Activated T-cell treated with anti-CD3 and anti-CD28 coated beads, Interleukin-2, amount 50 U/mL, for 72 hours (primary cell): ENCODE measurements around the gene ETV5. TPM values are rescaled to one million over a fixed set of nuclear protein-coding genes. Genes with fewer than 3 reads are reported as not detected.

ENCODE experiments used
- ATAC-seq, 2 donors: fragments of 150-1000 bp; cut with Tn5 transposase; replicated peaks in 1 of 2; 2 replicates each; pipeline ENCODE4 v1.10.0; 2021; ENCODE audit warnings: moderate library complexity in 2 of 2, mild to moderate bottlenecking in 1 of 2
- DNase-seq, 2 donors: peaks; one replicate each; pipeline ENCODE4 v3.0.0; 2021 to 2022; ENCODE audit warnings: mixed read lengths in 1 of 2
- H3K27ac Mint-ChIP-seq: one replicate; pipeline ENCODE4 v1.8.0; 2022; ENCODE audit warnings: mild to moderate bottlenecking, moderate library complexity, mixed read lengths
- H3K27me3 Mint-ChIP-seq: one replicate; pipeline ENCODE4 v1.8.0; 2022; ENCODE audit warnings: low read depth, mixed read lengths
- H3K36me3 Mint-ChIP-seq, 2 donors: one replicate each; pipeline ENCODE4 v1.8.0; 2022; ENCODE audit warnings: mixed read lengths in 2 of 2, mild to moderate bottlenecking in 1 of 2; ENCODE audit not compliant: insufficient read depth in 2 of 2
- H3K4me1 Mint-ChIP-seq: one replicate; pipeline ENCODE4 v1.8.0; 2022; ENCODE audit warnings: low read depth, mixed read lengths
- H3K4me3 Mint-ChIP-seq, 2 donors: one replicate each; pipeline ENCODE4 v1.8.0; 2022; ENCODE audit warnings: mild to moderate bottlenecking in 2 of 2, mixed read lengths in 2 of 2, moderate library complexity in 2 of 2
- H3K9me3 Mint-ChIP-seq, 2 donors: one replicate each; pipeline ENCODE4 v1.8.0; 2022; ENCODE audit warnings: mixed read lengths in 2 of 2
- total RNA-seq, 2 donors: library from RNA; stranded (reverse); gene quantifications; one replicate each; pipeline ENCODE4 v1.2.3, GENCODE V29; 2022

The ETV5 gene
- total RNA-seq, 2 donors from 2014 or later, result 2.9 to 3.4 TPM

DNA sequence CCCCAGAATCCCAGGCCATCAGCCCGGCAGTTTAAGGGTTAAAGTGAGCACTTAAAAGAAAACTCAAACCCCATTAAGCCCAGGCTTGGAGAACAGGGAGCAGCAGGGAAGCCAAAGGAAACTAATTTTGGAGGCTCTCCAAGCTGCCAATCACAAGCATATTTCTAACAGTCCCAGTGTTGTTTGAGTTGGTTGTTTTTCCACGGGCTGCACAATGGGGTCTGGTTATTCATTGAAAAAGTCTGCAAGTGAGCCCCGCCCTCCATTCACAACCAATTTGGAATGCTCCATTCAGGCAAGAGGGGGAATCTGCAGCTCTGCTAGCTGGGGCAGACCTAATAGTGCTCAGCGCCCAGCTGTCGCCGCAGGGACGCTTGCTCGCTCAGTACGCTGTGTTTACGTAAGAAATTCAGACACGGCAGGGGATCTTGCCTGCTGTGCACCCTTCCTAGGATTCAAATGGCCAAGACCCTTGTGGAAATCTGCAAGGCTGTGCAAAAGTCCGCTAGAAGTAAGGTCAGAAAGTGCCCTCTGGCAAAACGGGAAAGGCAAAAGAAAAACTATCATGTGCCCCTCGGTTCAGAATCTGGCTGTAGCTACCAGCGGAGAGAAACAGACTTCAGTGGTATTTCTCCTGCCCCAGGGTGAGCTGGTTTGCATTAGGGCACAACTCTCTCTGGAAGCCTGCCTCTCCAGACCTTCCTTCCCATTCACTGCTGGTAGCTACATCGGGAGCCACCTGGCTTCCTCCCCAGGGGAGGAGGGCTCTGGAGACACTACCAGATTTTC lies 11.0 kb downstream of the ETV5 start:
- H3K4me3 Mint-ChIP-seq, result peak overlapping the region in 1 of 2 donors; percentile 58
- peaks cover 91% of the 10 kb centered on the region for H3K27me3 Mint-ChIP-seq
- H3K9me3 Mint-ChIP-seq, result no peaks in the 10 kb centered on the region
- DNase-seq (no peak), ATAC-seq (peak in 1 of 2 donors; percentile 36)
- no peak overlapping the region for H3K27ac Mint-ChIP-seq
- no peaks in the 10 kb centered on the region for H3K36me3 Mint-ChIP-seq
- H3K4me1 Mint-ChIP-seq, result peaks cover 4% of the 10 kb centered on the region

- Mint-ChIP-seq H3K27me3 (peaks cover 87% of the 10 kb centered on the region), H3K27ac (no peak overlapping the region), H3K36me3 (no peaks in the 10 kb centered on the region), H3K4me1 (no peaks in the 10 kb centered on the region), H3K9me3 (no peaks in the 10 kb centered on the region), H3K4me3 (no peak overlapping the region)
- DNase-seq, result no peak
- ATAC-seq, result no peak
Measured at GRCh38 chr3:186097317-186097662, 11.6 kb downstream of the ETV5 start.

DNA sequence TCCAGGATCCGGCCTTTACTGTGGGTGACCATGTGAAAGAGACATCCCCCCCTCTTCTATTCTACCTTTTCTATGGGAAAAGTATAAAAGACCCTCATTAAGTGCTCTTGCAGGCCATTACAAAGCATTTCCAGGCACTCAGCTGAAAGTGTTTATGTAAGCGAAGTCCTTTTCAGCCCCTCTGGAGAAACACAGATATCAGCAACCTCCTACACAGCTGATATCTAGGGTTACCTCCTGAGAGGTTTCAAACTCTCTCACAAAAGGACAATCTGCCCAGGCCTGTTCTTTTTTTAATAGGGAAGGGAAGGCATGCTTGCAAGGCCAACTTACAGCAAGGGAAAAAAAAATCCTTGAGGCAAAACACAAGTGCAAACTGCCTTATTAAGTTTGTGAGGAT lies 12.6 kb downstream of the ETV5 start:
- H3K9me3 Mint-ChIP-seq, result no peaks in the 10 kb centered on the region
- ATAC-seq, result no peak
- H3K27me3 Mint-ChIP-seq, result peaks cover 88% of the 10 kb centered on the region
- H3K36me3 Mint-ChIP-seq, result no peaks in the 10 kb centered on the region
- H3K4me3 Mint-ChIP-seq, result no peak overlapping the region
- DNase-seq, result no peak
- H3K4me1 Mint-ChIP-seq, result no peaks in the 10 kb centered on the region
- H3K27ac Mint-ChIP-seq, result no peak overlapping the region

GRCh38 chr3:186095561-186096081 lies 13.3 kb downstream of the ETV5 start:
- H3K4me1 Mint-ChIP-seq, result no peaks in the 10 kb centered on the region
- no peak for DNase-seq
- H3K4me3 Mint-ChIP-seq, result no peak overlapping the region
- no peaks in the 10 kb centered on the region for H3K9me3 Mint-ChIP-seq
- H3K36me3 Mint-ChIP-seq, result no peaks in the 10 kb centered on the region
- no peak overlapping the region for H3K27ac Mint-ChIP-seq
- peaks cover 83% of the 10 kb centered on the region for H3K27me3 Mint-ChIP-seq
- ATAC-seq, result no peak

DNA sequence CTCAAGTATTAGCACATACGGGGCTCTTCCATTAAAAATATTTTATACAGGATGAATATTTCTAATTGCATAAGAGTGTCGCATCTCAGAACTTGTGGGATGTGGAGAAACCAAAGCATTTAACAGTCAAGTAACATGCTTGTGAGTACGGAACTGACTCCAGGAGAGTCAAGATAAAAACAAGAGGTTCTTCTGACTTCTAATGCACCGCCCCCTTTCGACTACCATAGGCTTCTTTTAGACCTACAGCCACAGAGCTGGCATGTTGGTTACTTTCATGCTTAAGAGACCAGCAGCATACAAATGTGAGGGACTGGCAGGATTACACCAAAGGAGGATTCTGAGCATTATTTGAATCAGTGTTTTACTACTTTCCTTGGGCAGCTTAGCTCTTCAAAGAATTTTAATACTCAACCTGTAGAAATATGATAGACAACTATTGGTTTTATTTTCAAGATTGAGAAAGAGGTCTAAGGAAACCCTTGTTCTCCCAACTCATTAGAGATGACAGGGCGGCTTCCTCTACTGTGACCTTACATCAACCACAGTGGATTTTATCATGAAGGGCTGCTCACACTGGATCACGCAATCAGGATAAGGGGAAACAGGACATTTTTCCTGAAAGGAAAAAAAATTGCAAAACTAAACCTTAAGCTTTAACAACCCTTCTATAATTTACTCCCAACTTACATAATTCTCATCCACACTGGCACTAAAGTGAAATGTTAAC lies 14.0 kb downstream of the ETV5 start:
- Mint-ChIP-seq H3K4me3 (no peak overlapping the region), H3K27ac (no peak overlapping the region), H3K9me3 (no peaks in the 10 kb centered on the region), H3K4me1 (no peaks in the 10 kb centered on the region), H3K27me3 (peaks cover 83% of the 10 kb centered on the region), H3K36me3 (no peaks in the 10 kb centered on the region)
- no peak for ATAC-seq
- no peak for DNase-seq

- ATAC-seq (no peak), DNase-seq (no peak)
- Mint-ChIP-seq H3K9me3 (no peaks in the 10 kb centered on the region), H3K27me3 (peaks cover 83% of the 10 kb centered on the region), H3K4me1 (no peaks in the 10 kb centered on the region), H3K36me3 (no peaks in the 10 kb centered on the region), H3K4me3 (no peak overlapping the region), H3K27ac (no peak overlapping the region)
Measured at GRCh38 chr3:186094271-186094670, 14.6 kb downstream of the ETV5 start.

GRCh38 chr3:186093271-186093900 lies 15.5 kb downstream of the ETV5 start:
- peaks cover 83% of the 10 kb centered on the region for H3K27me3 Mint-ChIP-seq
- no peaks in the 10 kb centered on the region for H3K4me1 Mint-ChIP-seq
- no peaks in the 10 kb centered on the region for H3K36me3 Mint-ChIP-seq
- ATAC-seq (no peak), DNase-seq (no peak)
- H3K27ac Mint-ChIP-seq, result no peak overlapping the region
- no peaks in the 10 kb centered on the region for H3K9me3 Mint-ChIP-seq
- no peak overlapping the region for H3K4me3 Mint-ChIP-seq

GRCh38 chr3:186092360-186093070 lies 16.4 kb downstream of the ETV5 start:
- ATAC-seq (no peak), DNase-seq (no peak)
- Mint-ChIP-seq H3K27me3 (peaks cover 83% of the 10 kb centered on the region), H3K4me1 (no peaks in the 10 kb centered on the region), H3K9me3 (no peaks in the 10 kb centered on the region), H3K27ac (no peak overlapping the region), H3K4me3 (no peak overlapping the region), H3K36me3 (no peaks in the 10 kb centered on the region)

DNA sequence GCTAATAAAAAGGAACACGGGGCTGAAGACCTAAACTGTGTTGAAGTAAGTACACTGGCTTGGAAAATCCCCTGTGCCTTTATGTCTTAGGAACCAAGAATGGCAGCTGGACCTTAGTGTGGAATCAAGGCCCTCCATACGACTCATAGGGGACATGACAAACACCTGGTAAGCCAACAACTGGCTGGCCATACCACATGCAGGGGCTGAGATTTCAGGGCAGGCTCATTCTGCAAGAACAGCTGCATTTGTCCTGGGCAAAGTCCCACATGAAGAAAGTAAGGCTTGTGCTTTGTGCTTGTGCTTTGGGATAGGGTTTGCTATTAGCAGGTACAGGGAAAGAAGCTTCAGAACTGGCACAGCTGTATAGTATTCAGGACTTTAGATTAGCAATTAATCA lies 18.0 kb downstream of the ETV5 start:
- Mint-ChIP-seq H3K4me1 (no peaks in the 10 kb centered on the region), H3K27me3 (peaks cover 74% of the 10 kb centered on the region), H3K36me3 (no peaks in the 10 kb centered on the region), H3K27ac (no peak overlapping the region), H3K9me3 (no peaks in the 10 kb centered on the region), H3K4me3 (no peak overlapping the region)
- ATAC-seq, result no peak
- DNase-seq, result no peak

DNA sequence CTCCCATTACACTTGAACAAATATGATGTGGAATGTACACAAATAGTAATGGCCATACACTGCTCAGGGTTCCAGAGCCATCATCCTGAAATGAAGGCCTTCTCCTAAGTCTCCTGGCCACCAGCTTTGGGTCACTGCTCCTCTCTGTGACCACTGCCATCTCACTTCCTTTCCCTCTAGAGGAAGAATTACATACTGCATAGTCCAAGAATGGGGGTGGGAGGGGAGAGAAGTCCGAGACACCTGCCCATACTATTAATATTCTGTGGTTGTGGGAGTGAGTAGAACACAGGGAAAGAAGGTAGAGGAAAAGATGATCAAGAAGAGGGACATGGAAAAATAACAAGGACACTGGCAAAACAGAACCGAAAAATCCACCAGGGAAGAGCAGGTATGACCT lies 20.6 kb downstream of the ETV5 start:
- Mint-ChIP-seq H3K4me1 (no peaks in the 10 kb centered on the region), H3K27me3 (peaks cover 60% of the 10 kb centered on the region), H3K4me3 (no peak overlapping the region), H3K36me3 (no peaks in the 10 kb centered on the region), H3K9me3 (no peaks in the 10 kb centered on the region), H3K27ac (no peak overlapping the region)
- DNase-seq (no peak), ATAC-seq (no peak)

- no peak for DNase-seq
- no peak overlapping the region for H3K27ac Mint-ChIP-seq
- no peaks in the 10 kb centered on the region for H3K36me3 Mint-ChIP-seq
- H3K4me3 Mint-ChIP-seq, result no peak overlapping the region
- no peaks in the 10 kb centered on the region for H3K4me1 Mint-ChIP-seq
- peaks cover 69% of the 10 kb centered on the region for H3K27me3 Mint-ChIP-seq
- no peak for ATAC-seq
- no peaks in the 10 kb centered on the region for H3K9me3 Mint-ChIP-seq
Measured at GRCh38 chr3:186084264-186084663, 24.6 kb downstream of the ETV5 start.

DNA sequence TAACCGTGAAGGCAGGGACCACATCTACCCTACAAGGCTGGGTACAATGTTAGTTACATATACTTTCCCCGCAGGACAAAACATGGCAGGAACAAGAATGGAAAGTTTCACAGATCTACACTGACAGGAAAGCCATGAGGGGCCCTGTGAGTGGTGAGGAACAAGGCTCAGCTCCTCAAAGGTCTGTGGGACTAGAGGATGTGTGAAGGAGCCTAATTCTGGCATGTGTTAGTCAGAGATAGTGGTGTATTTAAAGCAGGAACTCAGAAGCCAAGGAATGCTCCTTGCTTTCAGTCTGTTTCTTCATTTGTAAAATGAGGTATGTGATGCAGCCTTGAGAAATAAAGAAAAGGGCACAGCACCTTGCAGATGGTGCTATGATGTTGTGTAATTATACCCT lies 25.1 kb downstream of the ETV5 start:
- no peaks in the 10 kb centered on the region for H3K36me3 Mint-ChIP-seq
- H3K9me3 Mint-ChIP-seq, result no peaks in the 10 kb centered on the region
- no peak for DNase-seq
- peaks cover 65% of the 10 kb centered on the region for H3K27me3 Mint-ChIP-seq
- no peaks in the 10 kb centered on the region for H3K4me1 Mint-ChIP-seq
- H3K27ac Mint-ChIP-seq, result no peak overlapping the region
- no peak for ATAC-seq
- H3K4me3 Mint-ChIP-seq, result no peak overlapping the region

GRCh38 chr3:186082150-186082549 lies 26.7 kb downstream of the ETV5 start:
- DNase-seq (no peak), ATAC-seq (no peak)
- Mint-ChIP-seq H3K4me3 (no peak overlapping the region), H3K36me3 (no peaks in the 10 kb centered on the region), H3K4me1 (no peaks in the 10 kb centered on the region), H3K9me3 (no peaks in the 10 kb centered on the region), H3K27ac (no peak overlapping the region), H3K27me3 (peaks cover 51% of the 10 kb centered on the region)
